HG03139 (cell line): ENCODE data around the gene TSC22D2.
A peak's percentile ranks its signal among the peaks of the same experiment; 100 is the strongest.

ENCODE experiments used
- ATAC-seq: cut with Tn5 transposase; IDR thresholded peaks from one replicate; pipeline ENCODE4 v1.9.1; 2021; ENCODE audit not compliant: unreplicated experiment

Gene TSC22D2

DNA sequence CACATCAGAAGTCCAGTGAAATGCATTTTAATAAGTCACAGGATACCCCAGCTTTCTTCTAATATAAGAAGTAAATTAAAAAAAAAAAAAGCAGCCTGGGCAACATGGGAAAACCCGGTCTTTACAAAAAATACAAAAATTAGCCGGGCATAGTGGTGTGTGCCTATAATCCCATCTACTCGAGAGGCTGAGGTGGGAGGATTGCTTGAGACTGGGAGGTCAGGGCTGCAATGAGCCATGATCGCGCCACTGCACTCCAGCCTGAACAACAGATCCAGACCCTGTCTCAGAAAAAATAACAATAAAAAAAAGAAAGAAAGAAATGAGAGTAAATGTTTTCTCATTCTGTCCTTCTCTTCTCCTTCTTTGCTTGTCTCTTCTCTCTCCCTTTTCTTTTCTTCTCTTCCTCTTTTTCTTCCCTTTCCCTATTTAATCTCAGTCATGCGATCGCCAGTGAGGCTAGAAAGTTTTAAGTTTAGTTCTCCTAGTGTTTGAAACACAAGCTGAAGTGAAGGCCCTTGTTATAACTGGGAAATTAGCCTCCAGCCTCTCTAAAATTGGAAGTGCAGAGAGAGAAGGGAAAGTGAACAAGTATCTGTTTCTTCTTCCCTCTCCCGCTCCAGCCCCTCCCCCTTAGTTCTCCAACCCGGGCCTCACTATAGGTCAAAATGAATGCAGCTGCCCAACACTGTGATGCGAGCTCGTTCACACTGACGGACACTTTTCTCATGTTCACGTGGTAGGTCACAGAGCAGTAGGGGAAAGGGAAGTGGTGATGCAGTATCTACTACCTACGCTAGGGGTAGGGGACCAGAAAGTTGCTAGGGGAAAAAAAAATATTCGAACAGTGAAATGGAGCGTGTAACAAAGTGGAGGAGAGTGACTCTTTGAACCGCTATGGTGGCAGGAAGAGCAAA is 23.5 kb upstream of the TSC22D2 start:
- ATAC-seq = peak; percentile 99

DNA sequence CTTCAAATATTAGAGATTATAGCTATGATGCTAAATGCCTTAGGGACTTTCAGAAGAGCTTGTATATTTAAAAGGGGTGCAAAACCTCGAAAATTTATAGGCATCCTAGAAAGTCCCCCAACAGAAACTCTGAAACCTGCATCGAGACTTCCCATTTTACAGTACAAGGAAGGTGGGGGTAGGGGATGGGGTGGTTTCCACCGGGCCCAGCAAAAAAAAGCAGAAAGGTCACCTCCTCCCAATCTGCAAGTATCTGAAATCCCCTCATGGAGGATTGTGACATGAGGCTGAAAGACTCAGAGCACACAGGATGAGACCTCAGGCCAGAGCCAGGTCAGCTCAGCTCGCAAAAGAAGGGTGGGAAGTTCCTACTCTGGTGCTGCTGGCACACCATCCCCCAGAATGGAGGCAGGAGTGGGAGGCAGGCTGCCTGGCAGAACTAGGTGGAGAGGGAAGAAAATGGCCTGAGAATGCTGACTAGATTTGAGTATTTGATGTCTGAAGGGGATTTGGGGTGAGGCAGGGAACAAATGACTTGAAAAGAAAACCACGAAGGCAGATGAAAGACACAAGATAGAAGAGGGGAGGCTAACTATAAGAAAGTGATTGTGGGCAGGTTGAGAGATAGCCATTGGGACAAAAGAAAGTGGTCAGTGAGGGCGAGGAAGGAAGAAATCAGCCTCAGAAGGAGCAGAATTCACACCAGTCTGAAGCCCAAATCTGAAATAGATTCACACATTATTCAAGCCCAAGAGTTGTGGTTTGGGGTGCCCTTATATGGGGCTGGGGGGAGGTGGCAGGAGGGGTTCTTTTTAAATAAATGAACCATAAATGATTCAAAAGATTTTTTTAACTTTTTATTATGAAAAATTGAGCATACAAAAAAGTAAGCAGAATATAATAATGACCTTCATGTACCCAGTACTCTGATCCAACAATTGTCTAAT is 22.5 kb upstream of the TSC22D2 start:
- ATAC-seq = peak; percentile 21

- no peak for ATAC-seq
Observed at GRCh38 chr3:150388498-150389418, 19.3 kb upstream of the TSC22D2 start.

GRCh38 chr3:150390087-150390486 is 18.0 kb upstream of the TSC22D2 start:
- ATAC-seq = no peak

DNA sequence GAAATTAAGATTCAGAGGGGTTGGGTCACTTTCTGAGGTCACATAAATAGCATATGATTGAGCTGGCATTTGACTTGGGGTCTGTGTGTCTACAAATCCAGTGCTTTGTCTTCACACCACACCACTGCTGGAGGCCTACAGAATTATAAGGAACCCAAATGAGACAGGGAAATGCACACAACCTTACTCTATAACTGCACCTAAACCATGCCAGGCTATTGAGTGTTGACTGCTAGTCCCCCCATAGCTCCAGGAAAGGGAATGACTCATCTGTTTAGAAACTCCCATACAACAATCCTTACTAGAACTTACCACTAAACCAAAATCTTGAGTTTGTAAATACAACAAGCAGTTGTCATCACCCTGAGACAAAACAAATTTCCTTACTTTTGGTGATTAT is 16.9 kb upstream of the TSC22D2 start:
- ATAC-seq = no peak

GRCh38 chr3:150393745-150394144 is 14.4 kb upstream of the TSC22D2 start:
- no peak for ATAC-seq

GRCh38 chr3:150394606-150395005 is 13.5 kb upstream of the TSC22D2 start:
- no peak for ATAC-seq

- ATAC-seq = no peak
Observed at GRCh38 chr3:150396491-150396890, 11.6 kb upstream of the TSC22D2 start.

- ATAC-seq = no peak
Observed at GRCh38 chr3:150396956-150397550, 11.0 kb upstream of the TSC22D2 start.

DNA sequence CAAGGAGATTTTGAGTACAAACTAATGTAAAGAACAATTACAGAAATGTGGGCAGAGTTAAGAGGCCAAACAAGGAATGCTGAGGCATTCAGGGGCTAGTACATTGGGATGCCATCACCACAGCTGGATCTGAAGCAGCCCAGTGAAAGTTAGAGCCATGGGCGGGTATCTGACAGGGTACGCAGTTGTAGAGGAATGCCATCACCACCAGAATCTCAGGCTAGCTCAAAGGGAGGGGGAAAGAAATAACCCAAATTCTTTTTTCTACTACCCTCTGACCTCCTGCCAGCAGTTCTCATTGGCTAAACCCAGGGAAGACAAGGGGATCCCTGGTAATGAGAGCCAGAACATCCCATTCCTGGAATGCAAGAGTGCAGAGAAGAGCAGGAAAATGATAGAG is 9.0 kb upstream of the TSC22D2 start:
- no peak for ATAC-seq

DNA sequence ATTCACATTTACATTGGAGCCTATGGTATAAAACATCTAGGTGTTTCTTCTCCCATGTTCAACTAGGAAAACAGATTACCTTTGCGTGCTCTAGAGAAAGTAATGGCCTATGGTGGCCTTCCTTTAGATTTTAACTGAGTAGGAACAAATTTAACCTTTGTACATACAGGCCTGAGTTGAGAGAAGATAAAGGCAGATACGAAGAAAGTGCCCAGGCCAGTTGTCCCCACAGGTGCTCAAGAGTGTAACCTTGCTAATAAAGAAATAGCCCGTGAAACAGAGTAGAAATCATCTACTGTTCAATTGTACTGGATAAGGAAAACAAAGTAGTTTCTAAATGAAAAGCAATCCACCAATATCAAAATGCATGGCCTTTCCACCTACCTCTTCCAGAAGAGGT is 6.8 kb upstream of the TSC22D2 start:
- ATAC-seq = no peak

DNA sequence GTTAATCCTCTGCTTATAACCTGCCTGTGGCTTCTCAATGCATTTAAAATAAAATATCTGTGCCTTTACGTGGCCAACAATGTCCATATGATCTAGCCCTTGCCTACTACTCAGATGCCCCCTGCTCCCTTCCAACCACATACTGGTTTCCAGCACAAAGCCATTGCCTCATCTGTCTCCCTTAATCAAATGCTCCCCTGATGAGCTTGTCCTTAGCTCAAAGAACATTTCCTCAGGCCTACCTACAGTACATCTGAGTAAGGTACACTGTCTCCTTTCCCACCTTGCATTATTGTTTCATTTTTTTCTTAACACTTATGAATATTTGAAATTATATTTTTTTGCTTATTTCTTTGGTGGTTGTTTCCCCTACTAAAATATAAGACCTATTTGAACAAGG is 5.9 kb upstream of the TSC22D2 start:
- no peak for ATAC-seq

DNA sequence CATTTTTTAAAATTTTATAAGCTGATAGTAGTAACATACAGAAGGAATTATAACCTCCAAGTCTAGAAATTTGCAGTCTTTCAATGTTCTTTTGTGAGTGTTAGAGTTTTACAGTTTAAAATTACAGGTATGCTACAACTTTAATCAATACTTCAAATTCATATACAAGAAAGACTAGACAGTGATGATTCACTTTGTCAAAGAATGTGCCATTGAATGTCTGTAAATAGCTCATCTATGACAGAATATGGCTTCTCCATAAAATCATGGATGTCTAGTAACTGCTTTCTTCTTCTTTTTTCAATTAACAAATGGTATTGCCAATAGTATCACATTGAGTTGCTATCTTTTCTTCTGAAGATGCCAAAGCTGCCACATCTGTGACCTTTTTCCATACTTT is 4.1 kb upstream of the TSC22D2 start:
- no peak for ATAC-seq

- no peak for ATAC-seq
Observed at GRCh38 chr3:150407051-150407807, 869 bp upstream of the TSC22D2 start.

- ATAC-seq = no peak
Observed at GRCh38 chr3:150407808-150408220, 284 bp upstream of the TSC22D2 start.

DNA sequence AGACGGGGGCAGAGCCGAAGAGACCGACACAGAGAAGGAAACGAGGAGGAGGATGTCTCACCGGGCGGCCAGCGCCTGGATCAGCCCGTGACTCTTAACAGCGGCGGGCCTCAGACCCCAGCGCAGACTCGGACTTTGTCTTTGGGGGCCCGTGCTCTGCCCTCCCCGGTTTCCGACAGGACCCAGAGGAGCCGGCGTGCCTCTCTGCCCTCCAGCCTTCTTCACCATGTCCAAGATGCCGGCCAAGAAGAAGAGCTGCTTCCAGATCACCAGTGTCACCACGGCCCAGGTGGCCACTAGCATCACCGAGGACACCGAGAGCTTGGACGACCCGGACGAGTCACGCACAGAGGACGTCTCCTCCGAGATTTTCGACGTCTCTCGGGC is 1.0 kb downstream of the TSC22D2 start:
- ATAC-seq = no peak

- ATAC-seq = peak; percentile 28
Observed at GRCh38 chr3:150409512-150410310, 1.6 kb downstream of the TSC22D2 start.

- ATAC-seq = no peak
Observed at GRCh38 chr3:150410311-150411105, 2.4 kb downstream of the TSC22D2 start.
